K562 (cell line): ENCODE measurements around the gene CACNG3. TPM values are rescaled to one million over a fixed set of nuclear protein-coding genes. Genes with fewer than 3 reads are reported as not detected.

Experiments used
- ATAC-seq: fragments of 200-7000 bp; cut with Tn5 transposase; 3 replicates; pipeline ENCODE4 v1.9.1; 2020; ENCODE audit warnings: moderate library complexity
- BruUV-seq: library from RNA; stranded (reverse); fragments of 400-500 nt; replicated peaks from 2 replicates; lab custom pipeline; 2021; lab: Mats Ljungman, UMichigan
- CTCF ChIA-PET: fragments of 300-600 bp; formaldehyde crosslinking; extraction: SDS; loops from one replicate; lab custom pipeline; 2021; ENCODE audit warnings: low intra/inter-chr PET ratio; lab: Yijun Ruan, JAX
- POLR2A ChIA-PET: fragments of 300-600, 350-650 bp; sonication (Branson Sonifier 250); formaldehyde crosslinking; extraction: SDS; loops from one replicate; lab custom pipeline; 2021; ENCODE audit warnings: antibody characterized with exemption, inconsistent platforms; lab: Yijun Ruan, JAX
- DNase-seq, 4 experiments: peaks; one replicate each; pipeline versions ENCODE4 v3.0.0 to v3.0.0-alpha.2; 2011 to 2018; ENCODE audit warnings: low spot score in 3 of 4, mixed read lengths in 3 of 4; ENCODE audit errors: extremely low read depth in 1 of 4
- FAIRE-seq: peaks from 2 replicates; lab custom pipeline; 2011; peaks lifted over from hg19 to GRCh38; lab: Jason Lieb, UNC
- H2AFZ ChIP-seq: 2 replicates; pipeline ENCODE4 v1.6.0; 2011; ENCODE audit warnings: low read depth, low read length, control low read depth, inconsistent platforms
- H3K27ac ChIP-seq: fragments of 200-600 bp; 3 replicates; pipeline ENCODE4 v1.8.0; 2011; ENCODE audit warnings: low read depth, mild to moderate bottlenecking, control low read depth, inconsistent platforms, low read length, moderate library complexity, mixed read lengths; ENCODE audit errors: extremely low read depth
- H3K27me3 ChIP-seq, 2 experiments: fragments of 300-600 bp in 1 of 2; 2 replicates in 1 of 2; 3 replicates in 1 of 2; pipeline versions ENCODE4 v1.6.0 to v1.8.0; 2011; ENCODE audit warnings: inconsistent platforms in 2 of 2, low read length in 2 of 2, mild to moderate bottlenecking in 1 of 2, mixed read lengths in 1 of 2, moderate library complexity in 1 of 2; ENCODE audit not compliant: control insufficient read depth in 2 of 2, insufficient read depth in 2 of 2
- H3K36me3 ChIP-seq: fragments of 300-600 bp; 3 replicates; pipeline ENCODE4 v1.8.0; 2011; ENCODE audit warnings: mild to moderate bottlenecking, low read length, inconsistent platforms; ENCODE audit not compliant: control insufficient read depth, insufficient read depth
- H3K4me1 ChIP-seq, 2 experiments: fragments of 200-600 bp in 1 of 2; replicated peaks in 1 of 2; 2 replicates in 1 of 2; 3 replicates in 1 of 2; pipeline versions ENCODE4 v1.5.1 to v1.8.0; 2011; ENCODE audit warnings: inconsistent platforms in 2 of 2, low read length in 2 of 2, mild to moderate bottlenecking in 1 of 2, mixed read lengths in 1 of 2, moderate library complexity in 1 of 2; ENCODE audit not compliant: control insufficient read depth in 2 of 2, insufficient read depth in 2 of 2
- H3K4me2 ChIP-seq: 2 replicates; pipeline ENCODE4 v1.6.1; 2011; ENCODE audit warnings: low read length, control low read depth, inconsistent platforms, mixed read lengths; ENCODE audit not compliant: insufficient read depth
- H3K4me3 ChIP-seq: fragments of 200-600 bp; sonication (generic), shearing (Covaris generic); 2 replicates; pipeline ENCODE4 v1.5.1; 2016; ENCODE audit warnings: control low read depth, inconsistent platforms
- H3K79me2 ChIP-seq: fragments of 200-600 bp; 3 replicates; pipeline ENCODE4 v1.8.0; 2011; ENCODE audit warnings: low read length, inconsistent platforms; ENCODE audit not compliant: control insufficient read depth, insufficient read depth
- H3K9ac ChIP-seq, 2 experiments: 2 replicates each; pipeline versions ENCODE4 v1.6.0 to v1.6.1; 2011; ENCODE audit warnings: low read depth in 2 of 2, low read length in 2 of 2, control low read depth in 1 of 2, inconsistent platforms in 1 of 2, mild to moderate bottlenecking in 1 of 2, mixed read lengths in 1 of 2; ENCODE audit not compliant: insufficient read depth in 1 of 2
- H3K9me1 ChIP-seq: one replicate; pipeline ENCODE4 v1.6.0; 2011; ENCODE audit warnings: inconsistent platforms, mild to moderate bottlenecking, low read length, moderate library complexity; ENCODE audit not compliant: control insufficient read depth, insufficient read depth
- H3K9me3 ChIP-seq: replicated peaks from 2 replicates; pipeline ENCODE4 v1.5.1; 2011; ENCODE audit warnings: low read depth, low read length, inconsistent platforms; ENCODE audit not compliant: control insufficient read depth, insufficient read depth
- H4K20me1 ChIP-seq: replicated peaks from 2 replicates; pipeline ENCODE4 v1.6.1; 2011; ENCODE audit warnings: low read length, inconsistent platforms, mixed read lengths; ENCODE audit not compliant: control insufficient read depth, insufficient read depth
- BDP1 ChIP-seq: IDR thresholded peaks from 3 replicates; pipeline ENCODE4 v1.6.1; 2011; ENCODE audit not compliant: insufficient read length, insufficient read depth
- CTCF ChIP-seq, 3 experiments: IDR thresholded peaks in 2 of 3; conservative IDR thresholded peaks in 1 of 3; 2 replicates each; pipeline ENCODE4 v1.5.1; 2011 to 2012; ENCODE audit warnings: low read length in 3 of 3, mild to moderate bottlenecking in 3 of 3, control low read depth in 2 of 3, improper control_type of control experiment in 1 of 3, inconsistent platforms in 1 of 3, low read depth in 1 of 3, mixed read lengths in 1 of 3, moderate library complexity in 1 of 3; ENCODE audit not compliant: insufficient read depth in 2 of 3
- GTF3C2 ChIP-seq: IDR thresholded peaks from 3 replicates; pipeline ENCODE4 v1.6.1; 2011; ENCODE audit warnings: borderline replicate concordance, mild to moderate bottlenecking, moderate library complexity; ENCODE audit not compliant: insufficient read length; ENCODE audit errors: extremely low read depth
- HMGXB4 ChIP-seq: sonication (generic); formaldehyde crosslinking; IDR thresholded peaks from 2 replicates; pipeline ENCODE4 v1.8.1; 2023; ENCODE audit warnings: mild to moderate bottlenecking, missing genetic modification reagents
- KDM4B ChIP-seq, 2 experiments: fragments of 450-650 bp in 1 of 2; sonication (generic) in 1 of 2; IDR thresholded peaks; 2 replicates each; pipeline ENCODE4 v1.6.1; 2016 to 2017; ENCODE audit warnings: borderline replicate concordance in 2 of 2, antibody characterized with exemption in 1 of 2, low read depth in 1 of 2, mild to moderate bottlenecking in 1 of 2
- KLF1 ChIP-seq: fragments of 450-650 bp; IDR thresholded peaks from 2 replicates; pipeline ENCODE4 v1.6.1; 2016; ENCODE audit warnings: missing genetic modification characterization, missing compliant biosample characterization
- L3MBTL2 ChIP-seq: fragments of 450-650 bp; IDR thresholded peaks from 2 replicates; pipeline ENCODE4 v1.6.1; 2016; ENCODE audit warnings: mild to moderate bottlenecking, moderate library complexity
- PKNOX1 ChIP-seq: fragments of 450-650 bp; IDR thresholded peaks from 2 replicates; pipeline ENCODE4 v1.6.1; 2016
- SRSF3 ChIP-seq: fragments of 200-400 bp; formaldehyde crosslinking; IDR thresholded peaks from 2 replicates; pipeline ENCODE4 v1.6.1; 2016; ENCODE audit warnings: mild to moderate bottlenecking, low read length, moderate library complexity; ENCODE audit not compliant: insufficient read depth
- TEAD4 ChIP-seq, 2 experiments: sonication (generic) in 1 of 2; formaldehyde crosslinking in 1 of 2; IDR thresholded peaks; 2 replicates each; pipeline versions ENCODE4 v1.6.1 to v1.8.0; 2012 to 2022; ENCODE audit warnings: borderline replicate concordance in 1 of 2, inconsistent platforms in 1 of 2, low read length in 1 of 2, mild to moderate bottlenecking in 1 of 2, missing genetic modification reagents in 1 of 2
- THRB ChIP-seq: fragments of 450-650 bp; formaldehyde crosslinking; conservative IDR thresholded peaks from 2 replicates; pipeline ENCODE4 v1.4.0; 2022; ENCODE audit warnings: mild to moderate bottlenecking, missing genetic modification characterization
- ZNF3 ChIP-seq: fragments of 250-450 bp; sonication (Bioruptor Pico); IDR thresholded peaks from 2 replicates; pipeline ENCODE4 v1.5.0; 2021; ENCODE audit warnings: mild to moderate bottlenecking, moderate library complexity
- ZNF436 ChIP-seq: fragments of 250-450, 450-650 bp; sonication (Bioruptor Pico); formaldehyde crosslinking; IDR thresholded peaks from 2 replicates; pipeline ENCODE4 v1.7.0; 2020; ENCODE audit warnings: mild to moderate bottlenecking
- WGBS: fragments of 100-300 bp; shearing (Covaris generic); methylation state at CpG from one replicate; pipeline ENCODE4 v1.1.6; 2016; ENCODE audit warnings: low coverage, mixed read lengths; ENCODE audit not compliant: insufficient coverage; ENCODE audit errors: missing lambda C conversion rate; 5-methylcytosine and 5-hydroxymethylcytosine counted together
- in situ Hi-C: fragments of 300-500 bp; cut with MboI; formaldehyde crosslinking; loops from 4 replicates; pipeline ENCODE4 v1.15.0; 2018; ENCODE audit warnings: inconsistent platforms, mixed read lengths
- intact Hi-C: fragments of 100-400 bp; cut with micrococcal nuclease; formaldehyde crosslinking; loops from 2 replicates; pipeline ENCODE4 v1.14.2; 2022
- polyA plus RNA-seq, 8 experiments: library from polyadenylated mRNA; depleted of rRNA in 4 of 8; stranded (reverse) in 5 of 8; unstranded in 3 of 8; fragments of >200 nt; fragmentation: Nextera tagmentation in 2 of 8; fragmentation: Illumina TruSeq in 1 of 8; extraction: Ambion mirVana in 2 of 8; extraction: Trizol in 1 of 8; gene quantifications; 2 replicates each; pipeline versions ENCODE4 v1.2.1 to v1.2.3, GENCODE V29; 2011 to 2014; ENCODE audit warnings: inconsistent platforms in 1 of 8, missing spikeins in 1 of 8
- total RNA-seq, 7 experiments: library from RNA; depleted of rRNA in 6 of 7; stranded (reverse); fragments of >200 nt in 6 of 7; fragmentation: Illumina TruSeq in 2 of 7; extraction: Trizol in 2 of 7; gene quantifications; 2 replicates each; pipeline versions ENCODE4 v1.2.1 to v1.2.3, GENCODE V29; 2011 to 2021; ENCODE audit warnings: low replicate concordance in 1 of 7

The CACNG3 gene
- total and polyA plus RNA-seq, 9 of the 15 experiments (the other 6 are each of a cell fraction or from before 2014, with no cell fraction given): not detected

- no peak overlapping the region for H3K4me3 ChIP-seq
- DNase-seq (no peak), FAIRE-seq (no peak), ATAC-seq (no peak)
- ChIA-PET POLR2A (no interaction called here), CTCF (no interaction called here)
- H3K4me1 ChIP-seq: no peaks in the 10 kb centered on the region
- H3K36me3 ChIP-seq: no peaks in the 10 kb centered on the region
- BruUV-seq: no TSS peak
- 0% methylated on average over 2 of the region's 2 CpGs for WGBS
- H3K9me3 ChIP-seq: no peaks in the 10 kb centered on the region
- H3K9me1 ChIP-seq: no peaks in the 10 kb centered on the region
- no peaks in the 10 kb centered on the region for H3K79me2 ChIP-seq
- H3K9ac ChIP-seq: no peak overlapping the region
- intact Hi-C loops (no loop called here), in situ Hi-C loops (no loop called here)
- no peaks in the 10 kb centered on the region for H4K20me1 ChIP-seq
- no peaks in the 10 kb centered on the region for H3K27me3 ChIP-seq
- no peak overlapping the region for H3K27ac ChIP-seq
- no peak overlapping the region for H2AFZ ChIP-seq
- H3K4me2 ChIP-seq: no peak overlapping the region
- TF ChIP-seq SRSF3 (no peak), KDM4B (IDR thresholded peaks at IDR 0.05; ENCODE audit: borderline replicate concordance in 2 of 2, low read depth in 1 of 2) (no peak), L3MBTL2 (no peak), ZNF436 (CRISPR knock-in tag) (no peak), THRB (no peak), BDP1 (no peak), TEAD4 (IDR thresholded peaks at IDR 0.05; ENCODE audit: low read length) (no peak), TEAD4 (CRISPR knock-in tag; IDR thresholded peaks at IDR 0.05; ENCODE audit: borderline replicate concordance) (no peak), PKNOX1 (no peak), HMGXB4 (CRISPR knock-in tag) (no peak), GTF3C2 (no peak), ZNF3 (no peak), CTCF (IDR thresholded peaks at IDR 0.05 in 2 of 3, conservative IDR thresholded peaks at IDR 0.05 in 1 of 3; ENCODE audit: insufficient read depth in 2 of 3, low read depth in 1 of 3, low read length in 3 of 3) (no peak), KLF1 (tag) (no peak)
Measured at GRCh38 chr16:24378999-24379398, 122.9 kb downstream of the CACNG3 start.
